Psoas muscle (tissue), 8 donors: ENCODE results near the gene PRSS48. TPM values are rescaled to one million over a fixed set of nuclear protein-coding genes. Genes with fewer than 3 reads are reported as not detected.

ENCODE experiments used
- ATAC-seq, 4 donors: fragments of 200-7000 bp; cut with Tn5 transposase; one replicate each; pipeline ENCODE4 v1.9.1; 2020; ENCODE audit warnings: moderate library complexity in 3 of 4, mild to moderate bottlenecking in 2 of 4
- DNase-seq, 2 donors: peaks; one replicate each; pipeline ENCODE4 v3.0.0-alpha.2; 2020
- H3K27ac ChIP-seq: fragments of 200-600 bp; one replicate; pipeline ENCODE4 v1.8.0; 2022
- H3K27me3 ChIP-seq, 3 donors: fragments of 200-600 bp in 1 of 3; one replicate each; pipeline versions ENCODE4 v1.6.1 to v1.8.0; 2013 to 2022; ENCODE audit warnings: low read length in 2 of 3, mild to moderate bottlenecking in 2 of 3, moderate library complexity in 1 of 3; ENCODE audit not compliant: insufficient read depth in 3 of 3
- H3K36me3 ChIP-seq, 2 donors: fragments of 200-600 bp in 1 of 2; one replicate each; pipeline versions ENCODE4 v1.6.1 to v1.8.0; 2013 to 2022; ENCODE audit warnings: low read depth in 1 of 2, mild to moderate bottlenecking in 1 of 2, moderate library complexity in 1 of 2; ENCODE audit not compliant: insufficient read depth in 1 of 2
- H3K4me1 ChIP-seq: fragments of 200-600 bp; one replicate; pipeline ENCODE4 v1.8.0; 2022
- H3K4me3 ChIP-seq: fragments of 200-600 bp; one replicate; pipeline ENCODE4 v1.8.0; 2022; ENCODE audit warnings: mild to moderate bottlenecking
- H3K9me3 ChIP-seq: fragments of 200-600 bp; one replicate; pipeline ENCODE4 v1.8.0; 2022
- WGBS, 3 donors: extraction: QIAGEN DNeasy Blood & Tissue Kit; methylation state at CpG; one replicate each; pipeline versions ENCODE4 v1.1.6 to v1.1.7; 2013; 5-methylcytosine and 5-hydroxymethylcytosine counted together
- intact Hi-C, 2 donors: fragments of 100-400 bp; cut with DNase I; formaldehyde crosslinking; loops; one replicate each; pipeline versions ENCODE4 v1.11.0 to v1.14.2; 2022
- polyA plus RNA-seq, 3 donors: library from polyadenylated mRNA; stranded (reverse); fragments of 200-250 nt; gene quantifications; one replicate each; pipeline ENCODE4 v1.2.3, GENCODE V29; 2013
- total RNA-seq, 4 donors: library from RNA; stranded (reverse); fragmentation: NEBNext Ultra II Directional in 2 of 4; extraction: Animal tissue kit (Norgen Biotek cat#: 25700) in 2 of 4; gene quantifications; one replicate each; pipeline versions ENCODE4 v1.2.1 to v1.2.4, GENCODE V29; 2021 to 2023
- TF ChIP-seq, protein P1 (sequence below): fragments of 200-600 bp; IDR thresholded peaks from one replicate; pipeline ENCODE4 v1.8.0; 2022; ENCODE audit warnings: antibody characterized with exemption
- donor health status: healthy with polysubstance abuse.
- donor health status: DM: no; HTN: no; CAD: no; lungs with moderate emphysema.
- donor health status: Bipolar disorder and iron deficiency.
- donor health status: healthy.
- donor health status: DM: yes; HTN: yes; CAD: no.
- donor health status: DM: no; HTN: no; CAD: no.
- donor health status: DM: no; HTN: no; CAD: no.
- donor health status: DM: yes; HTN: yes; CAD: no.

The PRSS48 gene
- total and polyA plus RNA-seq, 7 donors: not detected

DNA sequence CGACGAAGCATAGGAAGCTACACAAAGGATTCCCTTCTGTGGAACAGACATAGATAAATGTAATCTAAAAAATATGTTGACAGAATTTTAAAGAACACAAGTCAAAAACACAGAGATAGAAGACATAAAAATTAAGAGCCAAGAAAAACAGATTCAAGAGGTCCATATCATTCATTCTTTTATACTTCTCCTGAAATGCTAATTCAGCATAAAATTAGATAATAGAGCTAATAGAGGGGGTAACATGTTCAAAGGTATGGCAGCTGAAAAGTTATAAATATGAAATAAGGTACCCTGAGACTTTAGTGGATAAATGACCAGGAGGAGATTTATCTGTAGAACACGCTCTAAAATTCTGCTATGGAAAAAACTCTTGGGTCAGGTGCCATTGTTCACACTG is 37.4 kb upstream of the PRSS48 start:
- ATAC-seq: no peak
- intact Hi-C loops: no loop called here
- DNase-seq: no peak
- Histone ChIP-seq H3K4me1 (no peaks in the 10 kb centered on the region), H3K4me3 (no peak overlapping the region), H3K9me3 (no peaks in the 10 kb centered on the region), H3K27me3 (no peaks in the 10 kb centered on the region), H3K36me3 (no peaks in the 10 kb centered on the region), H3K27ac (no peak overlapping the region)
- 96 to 98% (median 97%) methylated on average over 3 of the region's 3 CpGs for WGBS, 3 donors
- TF ChIP-seq, protein P1, sequence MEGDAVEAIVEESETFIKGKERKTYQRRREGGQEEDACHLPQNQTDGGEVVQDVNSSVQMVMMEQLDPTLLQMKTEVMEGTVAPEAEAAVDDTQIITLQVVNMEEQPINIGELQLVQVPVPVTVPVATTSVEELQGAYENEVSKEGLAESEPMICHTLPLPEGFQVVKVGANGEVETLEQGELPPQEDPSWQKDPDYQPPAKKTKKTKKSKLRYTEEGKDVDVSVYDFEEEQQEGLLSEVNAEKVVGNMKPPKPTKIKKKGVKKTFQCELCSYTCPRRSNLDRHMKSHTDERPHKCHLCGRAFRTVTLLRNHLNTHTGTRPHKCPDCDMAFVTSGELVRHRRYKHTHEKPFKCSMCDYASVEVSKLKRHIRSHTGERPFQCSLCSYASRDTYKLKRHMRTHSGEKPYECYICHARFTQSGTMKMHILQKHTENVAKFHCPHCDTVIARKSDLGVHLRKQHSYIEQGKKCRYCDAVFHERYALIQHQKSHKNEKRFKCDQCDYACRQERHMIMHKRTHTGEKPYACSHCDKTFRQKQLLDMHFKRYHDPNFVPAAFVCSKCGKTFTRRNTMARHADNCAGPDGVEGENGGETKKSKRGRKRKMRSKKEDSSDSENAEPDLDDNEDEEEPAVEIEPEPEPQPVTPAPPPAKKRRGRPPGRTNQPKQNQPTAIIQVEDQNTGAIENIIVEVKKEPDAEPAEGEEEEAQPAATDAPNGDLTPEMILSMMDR: no peak

DNA sequence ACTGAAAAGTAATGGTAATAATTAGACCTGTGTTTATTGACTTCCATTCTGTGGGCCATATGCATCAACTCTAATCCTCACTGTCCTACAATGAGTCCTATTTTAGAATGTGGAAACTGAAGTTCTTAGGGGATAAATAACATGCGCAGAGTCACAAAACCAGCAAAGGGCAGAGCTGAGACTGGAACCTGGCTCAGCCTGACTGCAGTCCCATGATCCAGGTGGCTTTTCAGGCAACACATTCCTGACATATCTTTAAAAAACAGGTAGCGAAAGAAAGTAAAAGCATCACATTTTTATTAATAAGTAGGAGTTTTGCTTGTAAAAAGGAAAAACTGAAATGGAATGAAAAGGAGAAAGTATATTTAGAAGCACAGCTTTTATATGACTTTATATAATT is 34.7 kb upstream of the PRSS48 start:
- Histone ChIP-seq H3K36me3 (no peaks in the 10 kb centered on the region), H3K4me1 (no peaks in the 10 kb centered on the region), H3K4me3 (no peak overlapping the region), H3K27me3 (no peaks in the 10 kb centered on the region), H3K9me3 (no peaks in the 10 kb centered on the region), H3K27ac (no peak overlapping the region)
- intact Hi-C loops: no loop called here
- TF ChIP-seq, protein P1: no peak
- ATAC-seq (no peak), DNase-seq (no peak)
- 93 to 98% (median 96%) methylated on average over 2 of the region's 2 CpGs for WGBS, 3 donors

DNA sequence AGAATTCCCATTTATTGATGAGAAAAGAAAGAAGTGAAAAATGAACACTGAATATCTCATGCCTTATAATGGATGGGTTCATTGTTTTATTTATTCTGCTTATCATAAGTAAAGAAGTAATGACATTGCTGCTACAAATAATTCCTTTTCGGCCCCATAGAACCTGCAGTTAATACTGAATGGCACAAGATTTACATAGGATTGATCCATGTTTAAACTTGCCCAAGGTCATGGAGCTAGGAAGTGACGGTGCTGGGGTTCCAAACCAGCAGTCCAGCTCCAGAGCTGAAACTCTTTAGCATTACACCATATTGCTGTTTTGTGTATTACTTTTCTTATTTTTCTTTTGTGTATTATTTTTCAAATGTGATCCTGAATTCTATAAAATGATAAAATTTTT is 30.2 kb upstream of the PRSS48 start:
- TF ChIP-seq, protein P1: no peak
- H3K9me3 ChIP-seq: no peaks in the 10 kb centered on the region
- peaks cover 3% of the 10 kb centered on the region for H3K4me1 ChIP-seq
- no peak overlapping the region for H3K4me3 ChIP-seq
- H3K36me3 ChIP-seq: no peaks in the 10 kb centered on the region
- H3K27me3 ChIP-seq: no peaks in the 10 kb centered on the region
- intact Hi-C loops: no loop called here
- 94 to 100% (median 94%) methylated on average over 2 of the region's 2 CpGs for WGBS, 3 donors
- DNase-seq (no peak), ATAC-seq (no peak)
- H3K27ac ChIP-seq: no peak overlapping the region

DNA sequence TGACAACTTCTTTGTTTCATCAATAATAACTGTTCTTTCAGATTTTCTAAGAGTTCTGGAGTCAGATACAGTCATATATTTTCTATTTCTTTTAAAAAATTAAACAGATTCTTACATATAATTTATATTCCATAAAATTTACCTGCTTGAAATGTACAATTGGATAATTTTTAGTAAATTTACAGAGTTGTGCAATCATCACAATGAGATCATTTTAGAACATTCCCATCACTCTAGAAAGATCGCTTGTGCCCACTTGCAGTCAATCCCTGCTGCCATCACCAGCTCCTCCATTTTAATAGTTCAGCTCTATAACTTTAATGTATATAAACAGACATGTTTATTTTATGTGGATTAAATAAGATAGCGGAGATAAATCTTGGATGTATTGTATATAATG is 29.6 kb upstream of the PRSS48 start:
- peaks cover 3% of the 10 kb centered on the region for H3K4me1 ChIP-seq
- H3K36me3 ChIP-seq: no peaks in the 10 kb centered on the region
- intact Hi-C loops: no loop called here
- TF ChIP-seq, protein P1: no peak
- no peak overlapping the region for H3K4me3 ChIP-seq
- 97 to 99% (median 97%) methylated on average over 2 of the region's 2 CpGs for WGBS, 3 donors
- DNase-seq: no peak
- no peaks in the 10 kb centered on the region for H3K27me3 ChIP-seq
- H3K9me3 ChIP-seq: no peaks in the 10 kb centered on the region
- no peak overlapping the region for H3K27ac ChIP-seq
- no peak for ATAC-seq

DNA sequence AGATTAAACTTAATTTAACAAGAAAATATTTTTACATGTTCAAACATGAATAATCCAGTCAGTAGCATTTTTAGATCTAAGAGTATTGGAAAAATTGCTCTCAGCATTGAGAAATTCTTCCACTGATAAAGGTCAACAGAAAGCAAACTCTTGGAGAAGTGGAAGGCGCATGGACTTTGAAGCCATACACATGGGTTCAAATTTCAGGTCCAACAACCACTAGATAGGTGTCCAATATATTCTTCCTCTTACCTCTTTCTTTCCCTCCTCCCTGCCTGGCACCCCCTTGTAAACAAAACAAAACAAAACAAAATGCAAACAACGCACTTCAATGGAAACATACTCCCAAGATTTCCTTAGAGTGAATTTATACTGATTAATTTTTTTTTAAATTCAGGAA is 28.4 kb upstream of the PRSS48 start:
- H3K4me1 ChIP-seq: peaks cover 3% of the 10 kb centered on the region
- no peaks in the 10 kb centered on the region for H3K9me3 ChIP-seq
- H3K36me3 ChIP-seq: no peaks in the 10 kb centered on the region
- ATAC-seq: no peak
- no peak overlapping the region for H3K4me3 ChIP-seq
- no peak for DNase-seq
- intact Hi-C loops: no loop called here
- TF ChIP-seq, protein P1: no peak
- WGBS, 3 donors: 77 to 96% (median 93%) methylated on average over 2 of the region's 2 CpGs
- no peaks in the 10 kb centered on the region for H3K27me3 ChIP-seq
- no peak overlapping the region for H3K27ac ChIP-seq
